ENCODE results near the gene BTG4. TPM values are rescaled to one million over a fixed set of nuclear protein-coding genes. Genes with fewer than 3 reads are reported as not detected.

BTG4 gene
- polyA plus RNA-seq, 1 experiment: not detected

DNA sequence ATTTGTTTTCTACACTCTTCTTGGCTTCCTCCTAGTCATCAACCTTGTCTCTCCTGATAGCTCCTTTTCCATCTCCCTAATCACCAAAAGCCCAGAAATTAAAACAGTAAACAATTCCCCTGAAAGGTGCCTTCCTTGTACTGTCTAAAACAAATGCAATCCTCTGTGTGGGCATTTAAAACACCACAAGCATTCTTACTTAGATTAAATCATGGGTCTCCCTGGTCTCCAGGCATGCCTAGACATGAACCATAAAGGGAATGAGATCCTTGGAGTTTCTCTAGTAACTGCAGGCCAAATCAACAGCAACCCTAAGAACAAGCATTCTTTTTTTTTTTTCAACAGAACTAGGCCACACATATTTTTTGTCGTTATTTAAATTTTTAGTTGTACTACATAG lies 1.9 kb downstream of the BTG4 start:
- DNase-seq (ENCODE audit: low read depth, low spot score): no peak
- ChIA-PET POLR2A (no interaction called here), CTCF (no interaction called here)
- TF ChIP-seq, protein P1, sequence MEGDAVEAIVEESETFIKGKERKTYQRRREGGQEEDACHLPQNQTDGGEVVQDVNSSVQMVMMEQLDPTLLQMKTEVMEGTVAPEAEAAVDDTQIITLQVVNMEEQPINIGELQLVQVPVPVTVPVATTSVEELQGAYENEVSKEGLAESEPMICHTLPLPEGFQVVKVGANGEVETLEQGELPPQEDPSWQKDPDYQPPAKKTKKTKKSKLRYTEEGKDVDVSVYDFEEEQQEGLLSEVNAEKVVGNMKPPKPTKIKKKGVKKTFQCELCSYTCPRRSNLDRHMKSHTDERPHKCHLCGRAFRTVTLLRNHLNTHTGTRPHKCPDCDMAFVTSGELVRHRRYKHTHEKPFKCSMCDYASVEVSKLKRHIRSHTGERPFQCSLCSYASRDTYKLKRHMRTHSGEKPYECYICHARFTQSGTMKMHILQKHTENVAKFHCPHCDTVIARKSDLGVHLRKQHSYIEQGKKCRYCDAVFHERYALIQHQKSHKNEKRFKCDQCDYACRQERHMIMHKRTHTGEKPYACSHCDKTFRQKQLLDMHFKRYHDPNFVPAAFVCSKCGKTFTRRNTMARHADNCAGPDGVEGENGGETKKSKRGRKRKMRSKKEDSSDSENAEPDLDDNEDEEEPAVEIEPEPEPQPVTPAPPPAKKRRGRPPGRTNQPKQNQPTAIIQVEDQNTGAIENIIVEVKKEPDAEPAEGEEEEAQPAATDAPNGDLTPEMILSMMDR (IDR thresholded peaks at IDR 0.05; ENCODE audit: low read depth, low read length): no peak
- Histone ChIP-seq H3K27ac (ENCODE audit: low read depth, low read length) (no peak overlapping the region), H3K4me3 (ENCODE audit: low read depth, low read length) (no peak overlapping the region), H3K9me3 (ENCODE audit: control insufficient read depth, insufficient read depth, low read length) (no peaks in the 10 kb centered on the region), H3K27me3 (ENCODE audit: control insufficient read depth, insufficient read depth, low read length) (no peaks in the 10 kb centered on the region)

DNA sequence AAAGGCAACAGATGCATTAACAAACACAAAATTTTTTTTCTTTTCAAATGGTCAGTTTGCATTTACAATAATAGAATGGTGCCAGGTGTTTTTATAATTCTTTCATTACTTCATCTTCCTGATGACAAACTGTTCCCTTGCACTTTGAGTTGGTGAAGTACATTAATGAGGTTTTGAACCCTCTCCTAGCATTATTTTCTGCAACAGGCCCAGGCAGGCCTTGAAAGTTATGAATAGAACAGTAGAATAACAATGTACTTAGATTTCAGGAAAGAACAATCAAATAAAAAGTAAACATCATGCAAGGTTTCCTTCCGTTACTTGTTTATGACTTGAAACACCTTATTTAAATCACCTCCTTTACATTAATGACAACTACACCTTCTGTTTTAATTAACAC lies 9.6 kb downstream of the BTG4 start:
- H3K9me3 ChIP-seq (ENCODE audit: control insufficient read depth, insufficient read depth, low read length): no peaks in the 10 kb centered on the region
- no peak overlapping the region for H3K4me3 ChIP-seq (ENCODE audit: low read depth, low read length)
- H3K27me3 ChIP-seq (ENCODE audit: control insufficient read depth, insufficient read depth, low read length): no peaks in the 10 kb centered on the region
- DNase-seq (ENCODE audit: low read depth, low spot score): no peak
- H3K27ac ChIP-seq (ENCODE audit: low read depth, low read length): no peak overlapping the region
- TF ChIP-seq, protein P1 (IDR thresholded peaks at IDR 0.05; ENCODE audit: low read depth, low read length): no peak
- POLR2A ChIA-PET: no interaction called here
- CTCF ChIA-PET: no interaction called here

DNA sequence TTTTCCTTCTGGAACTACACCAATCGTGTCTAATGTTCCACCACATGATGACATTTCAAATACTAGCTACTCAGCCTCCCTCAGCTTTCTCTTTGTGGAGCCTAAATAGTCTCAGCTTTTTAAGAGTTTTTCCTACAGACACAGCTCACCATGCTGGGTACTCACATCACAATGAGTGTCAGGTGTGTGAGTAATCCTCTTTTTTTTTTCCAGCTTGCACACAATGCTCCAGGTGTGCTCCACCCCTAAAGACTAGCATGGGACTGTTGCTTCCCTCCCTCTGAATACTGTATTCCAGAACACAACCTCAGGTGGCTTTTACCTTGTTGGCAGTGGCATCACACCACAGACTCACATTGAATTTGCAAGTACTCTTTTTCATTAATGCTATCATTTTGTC lies 11.7 kb downstream of the BTG4 start:
- Histone ChIP-seq H3K4me3 (ENCODE audit: low read depth, low read length) (no peak overlapping the region), H3K27ac (ENCODE audit: low read depth, low read length) (no peak overlapping the region), H3K9me3 (ENCODE audit: control insufficient read depth, insufficient read depth, low read length) (no peaks in the 10 kb centered on the region), H3K27me3 (ENCODE audit: control insufficient read depth, insufficient read depth, low read length) (no peaks in the 10 kb centered on the region)
- no peak for DNase-seq (ENCODE audit: low read depth, low spot score)
- CTCF ChIA-PET: no interaction called here
- TF ChIP-seq, protein P1 (IDR thresholded peaks at IDR 0.05; ENCODE audit: low read depth, low read length): no peak
- POLR2A ChIA-PET: no interaction called here

DNA sequence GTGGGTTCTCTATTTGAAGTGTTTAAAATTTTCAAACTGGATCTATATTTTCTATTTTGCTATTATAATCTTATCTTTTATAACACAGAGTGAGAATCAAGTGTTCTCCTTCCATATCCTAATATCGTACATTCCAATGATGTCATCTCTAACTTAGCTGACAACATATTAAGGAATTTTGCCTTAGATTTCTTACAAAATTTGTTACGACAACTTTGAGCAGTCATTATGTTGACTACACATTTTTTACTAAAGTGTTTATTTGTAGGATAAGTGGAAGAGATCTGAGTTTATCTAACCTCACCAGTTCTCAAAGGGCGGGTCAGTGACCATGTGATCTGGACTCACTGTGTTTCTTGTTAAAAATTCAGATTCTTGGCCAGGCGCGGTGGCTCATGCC lies 12.7 kb downstream of the BTG4 start:
- no peak for DNase-seq (ENCODE audit: low read depth, low spot score)
- no peak overlapping the region for H3K27ac ChIP-seq (ENCODE audit: low read depth, low read length)
- no peaks in the 10 kb centered on the region for H3K27me3 ChIP-seq (ENCODE audit: control insufficient read depth, insufficient read depth, low read length)
- ChIA-PET POLR2A (no interaction called here), CTCF (no interaction called here)
- no peak overlapping the region for H3K4me3 ChIP-seq (ENCODE audit: low read depth, low read length)
- TF ChIP-seq, protein P1 (IDR thresholded peaks at IDR 0.05; ENCODE audit: low read depth, low read length): no peak
- no peaks in the 10 kb centered on the region for H3K9me3 ChIP-seq (ENCODE audit: control insufficient read depth, insufficient read depth, low read length)

DNA sequence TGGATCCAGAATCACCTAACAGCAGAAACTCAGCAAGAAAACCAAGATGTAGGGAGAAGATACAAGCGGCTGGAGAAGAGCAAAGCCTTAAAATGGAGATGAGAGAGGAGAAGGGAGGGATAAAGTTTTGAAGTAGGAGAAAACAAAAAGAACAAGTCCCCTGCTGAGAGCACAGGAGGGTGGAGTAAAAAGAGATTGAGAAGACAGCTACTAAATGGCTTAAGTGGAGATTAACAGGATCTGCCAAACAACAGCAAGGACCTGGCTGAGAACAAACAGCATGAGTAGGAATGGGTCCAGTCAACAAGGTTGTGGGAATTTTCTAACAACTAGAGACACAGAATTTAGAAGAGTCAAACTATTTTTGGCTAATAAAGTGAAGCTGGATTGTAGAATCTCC lies 18.1 kb downstream of the BTG4 start:
- ChIA-PET POLR2A (interaction anchor here (0.7 kb wide), 1 partner anchor 31 kb away, joined by 3 read pairs; no protein-coding TSS in a partner anchor), CTCF (no interaction called here)
- TF ChIP-seq, protein P1 (IDR thresholded peaks at IDR 0.05; ENCODE audit: low read depth, low read length): no peak
- Histone ChIP-seq H3K27ac (ENCODE audit: low read depth, low read length) (no peak overlapping the region), H3K27me3 (ENCODE audit: control insufficient read depth, insufficient read depth, low read length) (no peaks in the 10 kb centered on the region), H3K9me3 (ENCODE audit: control insufficient read depth, insufficient read depth, low read length) (no peaks in the 10 kb centered on the region), H3K4me3 (ENCODE audit: low read depth, low read length) (no peak overlapping the region)
- DNase-seq (ENCODE audit: low read depth, low spot score): no peak
